Stimulated activated naive CD8-positive, alpha-beta T cell treated with anti-CD3 and anti-CD28 coated beads, Interleukin-15, amount 100 ng/mL, for 72 hours (primary cell): Measurements from ENCODE around the gene MAPKBP1.
A peak's percentile ranks its signal among the peaks of the same experiment; 100 is the strongest.
"Not testable (repeated sequence)": the region's sequence is repeated elsewhere in the genome, so short reads cannot be mapped to it uniquely, and the experiment has no call there.

Source experiments
- ATAC-seq: fragments of 150-1000 bp; cut with Tn5 transposase; 2 replicates; pipeline ENCODE4 v1.10.0; 2021; ENCODE audit warnings: mild to moderate bottlenecking, moderate library complexity
- DNase-seq, 2 donors: peaks; one replicate each; pipeline ENCODE4 v3.0.0; 2021 to 2022
- H3K27ac Mint-ChIP-seq, 2 donors: one replicate each; pipeline ENCODE4 v1.8.0; 2022; ENCODE audit warnings: mild to moderate bottlenecking in 2 of 2, mixed read lengths in 2 of 2, moderate library complexity in 2 of 2
- H3K27me3 Mint-ChIP-seq: one replicate; pipeline ENCODE4 v1.8.0; 2022; ENCODE audit warnings: mixed read lengths
- H3K4me1 Mint-ChIP-seq: one replicate; pipeline ENCODE4 v1.8.0; 2022; ENCODE audit warnings: mild to moderate bottlenecking, mixed read lengths
- H3K4me3 Mint-ChIP-seq, 2 donors: one replicate each; pipeline ENCODE4 v1.8.0; 2022; ENCODE audit warnings: mild to moderate bottlenecking in 2 of 2, mixed read lengths in 2 of 2, moderate library complexity in 1 of 2
- H3K9me3 Mint-ChIP-seq, 2 donors: one replicate each; pipeline ENCODE4 v1.8.0; 2022; ENCODE audit warnings: mixed read lengths in 2 of 2

Gene MAPKBP1

DNA sequence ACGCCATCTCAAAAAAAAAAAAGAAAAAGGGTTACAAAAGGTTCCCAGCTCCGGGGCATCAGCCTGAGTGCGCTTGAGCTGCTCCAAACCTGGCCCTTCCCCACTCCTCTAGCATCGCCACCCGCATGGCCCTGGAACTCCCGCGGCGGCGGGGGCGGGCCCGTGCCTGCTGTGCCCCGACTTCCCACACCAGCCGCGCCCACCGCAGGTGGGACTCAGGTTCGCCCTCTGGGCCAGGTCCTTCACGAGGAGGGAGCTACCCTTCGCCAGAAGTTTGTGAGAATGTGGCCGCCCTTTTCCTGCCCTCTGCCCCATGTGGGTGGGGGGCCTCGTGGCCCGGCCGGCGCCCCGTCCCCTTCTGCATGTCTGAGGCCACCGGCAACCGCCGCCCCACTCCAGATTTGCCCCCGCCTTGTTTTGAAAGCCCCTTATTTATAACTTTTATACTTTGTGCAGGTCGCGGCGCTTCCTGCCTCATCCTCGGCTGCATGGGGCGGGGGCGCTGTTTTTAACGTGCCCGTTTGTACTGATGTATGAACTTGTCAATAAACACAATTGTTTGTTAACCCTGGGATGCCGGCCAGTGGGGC lies 53.1 kb downstream of the MAPKBP1 start:
- ATAC-seq: peak; percentile 16
- peak; percentile 23 to 26 for DNase-seq
- Mint-ChIP-seq H3K9me3 (no peaks in the 10 kb centered on the region), H3K4me3 (peak overlapping the region; percentile 82 to 88), H3K27ac (peak overlapping the region in 1 of 2 donors; percentile 55), H3K4me1 (peaks cover 51% of the 10 kb centered on the region), H3K27me3 (no peaks in the 10 kb centered on the region)

DNA sequence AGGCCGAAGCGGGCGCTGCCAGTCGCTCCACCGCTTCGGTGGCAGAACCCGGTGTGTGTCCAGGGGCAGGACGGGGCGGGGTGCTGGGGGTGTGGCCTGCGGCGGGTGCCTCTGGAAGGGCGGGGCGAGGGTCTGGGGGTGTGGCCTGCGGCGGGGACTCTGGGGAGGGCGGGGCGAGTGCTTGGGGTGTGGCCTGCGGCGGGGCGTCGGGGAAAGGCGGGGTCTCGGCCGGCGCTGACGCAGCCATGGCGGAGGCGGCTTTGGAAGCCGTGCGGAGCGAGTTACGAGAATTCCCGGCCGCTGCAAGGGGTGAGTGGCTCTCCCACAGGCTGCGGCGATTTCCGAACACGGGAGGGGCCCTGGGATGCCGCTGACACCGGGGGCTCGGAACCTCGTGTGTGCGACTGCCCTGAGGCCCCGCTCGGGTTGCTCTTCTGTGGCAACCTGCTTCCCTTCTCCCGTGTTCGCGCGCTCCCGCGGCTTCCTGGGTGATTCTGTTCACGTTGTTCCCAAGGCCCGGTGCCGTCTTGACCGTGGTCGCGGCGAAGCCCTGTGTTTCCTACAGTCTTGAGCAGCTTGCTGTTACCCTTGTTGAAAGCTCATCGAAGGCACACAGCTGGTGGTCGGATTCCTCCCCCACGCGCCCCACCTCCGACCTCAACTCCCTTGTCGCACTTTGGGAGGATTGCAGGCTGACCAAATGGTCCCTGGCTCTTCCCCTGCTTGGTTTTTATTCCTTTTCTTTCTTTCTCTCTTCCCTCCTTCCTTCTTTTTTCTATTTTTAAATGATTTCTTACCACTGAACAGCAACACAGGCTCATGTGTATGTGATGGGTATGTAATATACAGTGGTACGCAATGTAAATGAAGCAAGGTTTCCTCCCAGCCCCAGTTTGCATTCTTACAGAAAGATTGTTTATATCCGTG lies 53.9 kb downstream of the MAPKBP1 start, which contains the start of gene JMJD7:
JMJD7 (plus strand) TSS at position 213 of the 927 bp plus-strand sequence; CDS start at position 246, 33 bp downstream.
- H3K9me3 Mint-ChIP-seq: no peaks in the 10 kb centered on the region
- no peaks in the 10 kb centered on the region for H3K27me3 Mint-ChIP-seq
- peak within 1 kb of the TSS; percentile 82 to 88 for H3K4me3 Mint-ChIP-seq
- ATAC-seq (peak; percentile 84), DNase-seq (peak; percentile 90 to 91)
- H3K27ac Mint-ChIP-seq: peak within 1 kb of the TSS; percentile 32 to 91
- H3K4me1 Mint-ChIP-seq: peaks cover 59% of the 10 kb centered on the region

DNA sequence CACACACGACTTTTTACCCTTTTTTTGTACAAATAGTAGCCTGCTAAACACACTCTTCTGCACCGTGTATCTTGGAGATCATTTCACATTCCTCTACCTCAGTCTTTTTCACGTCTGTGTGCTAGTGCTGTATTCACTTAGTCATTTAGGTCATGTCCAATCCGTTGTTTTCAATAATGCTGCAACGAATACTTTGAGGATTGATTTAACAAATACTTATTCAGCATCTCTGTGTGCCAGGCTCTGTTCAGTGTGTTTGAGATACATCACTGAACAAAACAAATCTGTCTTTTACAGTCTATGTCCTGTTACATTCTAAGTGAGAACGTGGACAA lies 54.5 kb downstream of the MAPKBP1 start:
- Mint-ChIP-seq H3K9me3 (no peaks in the 10 kb centered on the region), H3K4me3 (peak overlapping the region; percentile 82 to 88), H3K27ac (peak overlapping the region in 1 of 2 donors; percentile 91), H3K27me3 (no peaks in the 10 kb centered on the region), H3K4me1 (peaks cover 63% of the 10 kb centered on the region)
- DNase-seq (no peak), ATAC-seq (no peak)

DNA sequence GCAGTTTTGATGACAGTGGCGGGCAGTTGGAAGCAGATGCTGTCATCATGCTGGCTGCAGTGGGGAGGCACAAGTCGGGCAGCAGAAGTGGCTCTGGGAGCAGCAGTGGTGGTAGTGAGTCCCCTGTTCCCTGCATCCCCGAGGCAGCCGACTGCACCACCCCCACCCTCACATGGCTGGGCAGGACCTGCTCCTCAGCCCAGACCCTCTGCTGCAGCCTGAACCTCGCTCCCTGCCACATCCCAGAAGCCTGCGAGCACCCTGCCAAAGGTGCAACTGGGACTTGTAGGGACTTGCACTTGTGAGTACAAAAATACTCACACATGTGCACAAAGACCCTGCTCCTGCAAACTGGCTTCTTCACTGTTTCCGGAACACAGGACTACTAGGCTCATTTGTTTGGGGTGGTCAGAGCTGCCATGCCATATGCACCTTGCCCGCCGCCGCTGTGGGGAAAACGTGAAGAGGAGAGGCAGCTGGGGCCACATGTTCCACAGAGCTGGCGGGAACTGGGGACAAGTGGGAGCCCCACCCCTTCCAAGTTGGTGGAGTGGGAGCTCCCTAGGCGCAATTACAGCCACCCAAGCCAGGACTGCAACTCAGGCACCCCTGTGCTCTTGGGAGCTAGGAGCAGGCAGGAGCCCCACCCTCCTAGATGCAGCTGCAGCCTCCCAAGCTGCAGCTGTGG lies 55.8 kb downstream of the MAPKBP1 start:
- no peak for DNase-seq
- peak overlapping the region in 1 of 2 donors; percentile 22 for H3K4me3 Mint-ChIP-seq
- no peak overlapping the region for H3K27ac Mint-ChIP-seq
- no peak for ATAC-seq
- H3K9me3 Mint-ChIP-seq: no peaks in the 10 kb centered on the region
- peaks cover 74% of the 10 kb centered on the region for H3K4me1 Mint-ChIP-seq
- H3K27me3 Mint-ChIP-seq: no peaks in the 10 kb centered on the region

DNA sequence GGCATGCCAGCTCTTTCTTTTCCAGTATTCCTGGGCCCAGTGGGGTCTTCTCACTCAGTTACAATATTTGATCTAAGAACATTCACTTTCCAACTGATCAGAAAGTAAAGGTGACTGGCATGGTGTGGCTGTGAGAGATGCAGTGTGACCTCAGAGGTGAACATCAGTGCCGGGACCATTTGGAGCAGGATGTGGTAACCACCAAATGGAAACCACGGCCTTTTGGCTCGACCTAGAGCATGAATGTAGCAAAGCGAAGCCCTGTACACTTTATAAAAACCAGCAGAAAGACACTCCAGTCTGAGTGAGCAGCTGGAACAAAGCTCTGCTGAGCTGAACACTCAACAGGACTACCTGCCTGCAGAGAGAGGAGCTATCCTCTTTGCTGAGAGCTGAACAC lies 57.0 kb downstream of the MAPKBP1 start:
- not testable (repeated sequence) for H3K27ac Mint-ChIP-seq, H3K27me3 Mint-ChIP-seq, H3K9me3 Mint-ChIP-seq
- peak; percentile 47 to 74 for DNase-seq
- ATAC-seq: peak; percentile 75
- Mint-ChIP-seq H3K4me3 (peak overlapping the region in 1 of 2 donors; percentile 22), H3K4me1 (peaks cover 73% of the 10 kb centered on the region)

DNA sequence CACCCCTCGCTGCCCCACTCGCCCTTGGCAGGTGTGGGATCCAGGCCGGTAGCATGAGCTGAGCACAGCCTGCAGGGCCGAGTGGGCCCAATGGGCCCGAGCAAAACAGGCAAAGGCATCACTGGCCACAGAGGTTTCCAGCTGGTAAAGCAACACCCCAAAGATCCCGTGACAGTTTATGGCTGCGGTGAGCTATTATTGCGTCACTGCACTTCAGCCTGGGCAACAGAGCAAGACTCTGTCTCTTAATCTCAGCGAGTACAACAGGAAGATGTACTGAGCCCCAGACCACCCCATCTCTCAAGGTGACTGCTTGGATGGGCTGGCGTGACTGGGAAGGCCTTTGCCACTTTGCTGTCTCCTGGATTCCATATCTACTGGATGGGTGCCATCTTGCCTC lies 57.9 kb downstream of the MAPKBP1 start:
- no peak for DNase-seq
- no peak for ATAC-seq
- Mint-ChIP-seq H3K27ac (no peak overlapping the region), H3K4me1 (peaks cover 71% of the 10 kb centered on the region), H3K9me3 (no peaks in the 10 kb centered on the region), H3K4me3 (no peak overlapping the region), H3K27me3 (no peaks in the 10 kb centered on the region)

DNA sequence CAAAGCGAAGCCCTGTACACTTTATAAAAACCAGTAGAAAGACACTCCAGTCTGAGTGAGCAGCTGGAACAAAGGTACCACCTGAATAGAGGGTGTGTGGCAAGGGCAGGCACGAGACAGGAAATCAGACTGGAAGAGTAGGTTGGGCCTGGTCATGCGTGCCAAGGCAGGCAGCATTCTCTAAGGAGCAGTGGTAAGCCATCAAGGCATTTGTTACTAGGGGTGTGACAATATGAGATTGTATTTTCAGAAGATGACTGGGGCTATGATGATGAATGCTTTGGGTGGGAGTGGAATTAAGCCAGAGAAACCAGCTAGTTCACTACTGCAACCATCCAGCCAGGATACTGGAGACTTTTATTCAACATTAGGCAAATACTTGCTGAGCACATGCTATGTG lies 58.6 kb downstream of the MAPKBP1 start:
- ATAC-seq (no peak), DNase-seq (no peak)
- Mint-ChIP-seq H3K27me3 (no peaks in the 10 kb centered on the region), H3K9me3 (no peaks in the 10 kb centered on the region), H3K27ac (no peak overlapping the region), H3K4me3 (no peak overlapping the region), H3K4me1 (peaks cover 70% of the 10 kb centered on the region)

DNA sequence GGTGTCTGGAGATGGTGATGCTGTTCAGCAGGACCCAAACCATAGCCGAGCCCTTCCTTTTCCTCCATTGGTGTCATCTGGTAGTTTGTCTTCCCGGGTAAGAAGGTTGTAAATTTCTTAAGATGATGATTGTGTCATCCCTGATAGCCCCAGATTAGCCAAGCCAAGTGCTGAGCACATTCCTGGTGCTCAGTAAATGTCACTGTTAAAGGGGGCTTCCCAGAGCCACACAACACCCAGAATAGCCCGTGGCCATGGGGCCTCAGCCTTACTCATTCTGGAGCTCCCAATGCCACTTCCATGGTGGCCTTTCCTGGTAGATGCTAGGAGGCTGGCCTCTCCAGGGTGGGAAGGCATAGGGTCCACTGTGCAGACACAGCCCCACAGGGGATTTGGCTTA lies 59.8 kb downstream of the MAPKBP1 start:
- ATAC-seq: no peak

DNA sequence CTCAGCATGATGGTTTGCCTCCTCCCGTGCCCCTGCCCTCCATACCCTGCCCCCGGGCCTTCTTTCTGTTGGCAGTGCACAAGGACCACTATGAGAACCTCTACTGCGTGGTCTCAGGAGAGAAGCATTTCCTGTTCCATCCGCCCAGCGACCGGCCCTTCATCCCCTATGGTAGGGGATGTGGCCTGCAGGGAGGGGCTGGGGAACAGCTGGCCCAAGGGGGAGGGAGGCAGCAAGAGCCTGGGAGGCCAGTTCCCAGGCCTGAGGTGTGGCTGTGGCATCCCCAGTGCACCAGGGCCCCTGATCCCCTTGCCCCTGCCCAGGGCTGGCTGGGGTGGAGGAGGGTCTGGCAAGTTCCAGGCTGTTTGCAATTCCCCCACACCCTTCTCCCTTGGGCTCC lies 61.8 kb downstream of the MAPKBP1 start:
- DNase-seq: no peak
- Mint-ChIP-seq H3K27ac (peak overlapping the region in 1 of 2 donors; percentile 78), H3K4me3 (no peak overlapping the region), H3K4me1 (peaks cover 41% of the 10 kb centered on the region), H3K9me3 (no peaks in the 10 kb centered on the region), H3K27me3 (no peaks in the 10 kb centered on the region)
- ATAC-seq: no peak

More for the DNA sequence above, 59.8 kb downstream of the MAPKBP1 start:
- Mint-ChIP-seq H3K4me3 (no peak overlapping the region), H3K9me3 (no peaks in the 10 kb centered on the region), H3K27me3 (no peaks in the 10 kb centered on the region), H3K27ac (no peak overlapping the region), H3K4me1 (peaks cover 61% of the 10 kb centered on the region)
- DNase-seq: no peak

DNA sequence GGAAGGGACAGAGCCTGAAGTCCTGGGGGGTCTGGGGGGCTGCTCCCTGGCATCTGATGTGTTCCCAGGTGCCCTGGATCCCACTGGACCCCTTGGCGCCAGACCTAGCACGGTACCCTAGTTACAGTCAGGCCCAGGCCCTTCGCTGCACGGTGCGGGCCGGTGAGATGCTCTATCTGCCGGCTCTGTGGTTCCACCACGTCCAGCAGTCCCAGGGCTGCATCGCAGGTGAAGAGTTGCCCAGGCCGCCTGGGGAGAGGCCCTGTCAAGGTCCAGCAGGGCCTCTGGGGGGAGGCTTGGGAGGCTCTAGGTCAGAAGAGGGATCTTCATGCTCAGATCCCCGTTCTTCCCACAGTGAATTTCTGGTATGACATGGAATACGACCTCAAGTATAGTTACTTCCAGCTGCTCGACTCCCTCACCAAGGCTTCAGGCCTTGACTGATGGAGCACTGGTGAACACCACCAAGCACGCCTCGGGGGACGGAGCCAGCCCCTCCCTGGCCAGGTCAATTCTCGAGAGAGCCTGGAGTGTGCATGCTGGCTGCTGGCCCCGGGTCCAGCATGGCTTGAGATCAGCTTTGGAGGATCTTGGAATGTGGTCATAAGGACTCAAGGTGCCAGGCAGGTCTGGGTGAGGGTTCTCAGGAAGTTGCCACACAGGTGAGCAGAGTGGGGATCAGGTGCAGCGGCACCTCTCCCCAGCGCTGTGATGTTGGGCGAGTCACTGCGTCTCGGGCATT lies 62.6 kb downstream of the MAPKBP1 start:
- Mint-ChIP-seq H3K27me3 (no peaks in the 10 kb centered on the region), H3K4me1 (peaks cover 33% of the 10 kb centered on the region), H3K9me3 (no peaks in the 10 kb centered on the region), H3K4me3 (no peak overlapping the region), H3K27ac (peak overlapping the region in 1 of 2 donors; percentile 4)
- no peak for ATAC-seq
- no peak for DNase-seq

DNA sequence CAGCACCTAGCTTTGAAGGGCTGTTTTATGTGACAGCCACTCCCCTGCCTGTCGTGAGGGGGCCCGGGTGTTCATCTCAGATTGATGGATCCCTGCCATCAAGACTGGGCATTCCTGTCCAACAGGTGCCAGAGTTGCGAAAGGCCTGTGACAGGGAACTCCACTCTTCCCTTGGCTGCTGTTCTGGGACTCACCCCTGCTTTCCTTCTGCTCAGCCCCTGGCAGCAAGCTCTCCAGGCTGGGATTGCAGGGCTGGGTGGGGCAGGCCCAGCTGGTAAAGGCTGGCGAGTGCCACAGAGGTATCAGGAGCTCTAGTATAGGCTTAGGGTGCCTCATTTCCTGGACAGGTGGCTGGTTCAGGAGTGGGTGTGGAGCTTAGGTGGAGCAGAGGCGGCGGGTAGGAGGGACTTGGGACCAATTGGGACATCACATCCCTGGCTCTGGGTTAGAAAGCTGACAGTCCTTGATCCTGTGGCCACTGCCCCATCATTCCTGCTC lies 64.2 kb downstream of the MAPKBP1 start, which contains the start of gene PLA2G4B:
PLA2G4B (plus strand) TSS at position 448 of the 498 bp plus-strand sequence. CDS start 67 bp downstream, outside the sequence.
- Mint-ChIP-seq H3K4me3 (no peak within 1 kb of the TSS), H3K4me1 (peaks cover 20% of the 10 kb centered on the region), H3K9me3 (no peaks in the 10 kb centered on the region), H3K27me3 (no peaks in the 10 kb centered on the region), H3K27ac (peak within 1 kb of the TSS; percentile 19 to 83)
- ATAC-seq (no peak), DNase-seq (no peak)

DNA sequence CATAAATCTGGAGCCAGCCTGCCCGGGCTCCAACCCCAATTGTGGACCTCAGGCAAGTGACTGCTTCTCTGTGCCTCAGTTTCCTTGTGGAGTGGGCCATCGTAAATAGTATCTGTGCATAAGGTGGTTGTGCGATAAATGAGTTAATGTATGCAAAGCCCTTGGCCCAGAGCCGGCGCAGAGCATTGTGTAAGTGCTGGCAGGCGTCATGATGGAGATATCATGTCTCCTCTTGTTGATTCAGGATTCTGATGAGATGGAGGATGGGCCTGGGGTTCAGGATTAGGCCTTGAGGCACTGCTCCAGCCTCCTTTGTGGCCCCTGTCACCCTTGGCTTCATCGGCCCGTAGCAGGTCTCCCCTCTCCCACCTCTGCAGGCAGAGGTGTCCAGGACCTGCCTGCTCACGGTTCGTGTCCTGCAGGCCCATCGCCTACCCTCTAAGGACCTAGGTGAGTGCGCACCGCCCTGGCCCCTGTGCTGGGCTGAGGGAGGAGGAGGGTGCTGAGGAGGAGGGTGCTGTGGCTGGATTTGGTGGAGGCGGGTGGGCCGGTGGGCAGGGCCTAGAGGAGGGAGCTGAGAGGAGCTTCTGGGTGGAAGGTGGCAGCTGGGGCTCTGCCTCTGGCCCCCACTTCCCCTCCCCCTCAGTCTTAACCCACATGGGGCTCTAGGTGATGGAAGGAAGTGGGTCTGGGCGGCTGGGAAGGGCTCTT lies 65.7 kb downstream of the MAPKBP1 start:
- peaks cover 5% of the 10 kb centered on the region for H3K4me1 Mint-ChIP-seq
- H3K9me3 Mint-ChIP-seq: no peaks in the 10 kb centered on the region
- H3K27me3 Mint-ChIP-seq: no peaks in the 10 kb centered on the region
- no peak overlapping the region for H3K4me3 Mint-ChIP-seq
- peak overlapping the region; percentile 19 to 42 for H3K27ac Mint-ChIP-seq
- ATAC-seq (peak; percentile 40), DNase-seq (no peak)

DNA sequence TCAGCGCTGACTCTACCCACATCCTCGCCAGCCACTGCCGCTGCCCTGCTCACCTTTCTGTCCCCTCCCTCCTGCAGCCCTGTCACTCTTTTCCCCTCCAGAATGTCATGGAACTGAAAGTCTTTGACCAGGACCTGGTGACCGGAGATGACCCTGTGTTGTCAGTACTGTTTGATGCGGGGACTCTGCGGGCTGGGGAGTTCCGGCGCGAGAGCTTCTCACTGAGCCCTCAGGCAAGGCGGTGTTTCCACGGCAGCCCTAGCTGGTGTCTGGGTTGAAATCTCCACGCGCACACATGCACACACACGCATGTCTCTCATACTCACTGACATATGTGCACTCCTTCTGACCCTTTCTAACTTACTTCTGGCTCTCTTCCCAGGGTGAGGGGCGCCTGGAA lies 66.4 kb downstream of the MAPKBP1 start:
- Mint-ChIP-seq H3K27ac (no peak overlapping the region), H3K4me1 (peaks cover 5% of the 10 kb centered on the region)

DNA sequence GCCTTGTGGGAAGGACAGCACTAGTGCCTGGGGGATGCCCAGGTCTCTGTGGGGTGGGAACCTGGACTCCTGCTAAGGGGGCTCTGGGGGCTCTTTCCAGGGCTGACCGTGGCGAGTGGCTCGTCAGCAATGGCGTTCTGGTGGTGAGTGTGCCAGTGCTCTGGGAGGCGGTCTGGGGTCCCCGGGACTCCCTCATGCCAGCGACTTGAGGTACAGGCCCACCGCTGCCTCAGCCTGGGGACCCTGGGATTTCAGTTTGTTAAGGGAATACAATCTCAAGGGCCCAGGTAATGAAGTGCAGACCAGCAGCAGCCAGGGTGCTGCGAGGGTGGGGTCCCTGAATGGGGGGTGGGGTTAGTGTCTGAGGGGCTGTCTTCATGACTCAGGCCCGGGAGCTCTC lies 66.8 kb downstream of the MAPKBP1 start:
- no peak overlapping the region for H3K4me3 Mint-ChIP-seq

More for the DNA sequence above, 66.4 kb downstream of the MAPKBP1 start:
- H3K4me3 Mint-ChIP-seq: no peak overlapping the region
- H3K9me3 Mint-ChIP-seq: no peaks in the 10 kb centered on the region
- H3K27me3 Mint-ChIP-seq: no peaks in the 10 kb centered on the region
- ATAC-seq (no peak), DNase-seq (no peak)

More for the DNA sequence above, 66.8 kb downstream of the MAPKBP1 start:
- DNase-seq: no peak
- Mint-ChIP-seq H3K27ac (no peak overlapping the region), H3K9me3 (no peaks in the 10 kb centered on the region), H3K27me3 (no peaks in the 10 kb centered on the region), H3K4me1 (peaks cover 5% of the 10 kb centered on the region)
- ATAC-seq: no peak
